Measurements from ENCODE around the gene UNC5B.

GRCh38 chr10:71253981-71254818 lies 41.8 kb downstream of the UNC5B start:
- TF ChIP-seq CTCF (conservative IDR thresholded peaks at IDR 0.05) (no peak), ZFX (IDR thresholded peaks at IDR 0.05) (no peak)
